ENCODE results near the gene TAAR1.

The TAAR1 gene

GRCh38 chr6:132666118-132666517 is 7.1 kb upstream of the TAAR1 start:
- Histone ChIP-seq H3K36me3 (ENCODE audit: control insufficient read depth, insufficient read depth, low read length) (no peaks in the 10 kb centered on the region), H2AFZ (no peak overlapping the region), H3K4me3 (ENCODE audit: low read depth, low read length) (no peak overlapping the region), H3K27ac (no peak overlapping the region), H3K4me2 (ENCODE audit: low read length) (no peak overlapping the region), H3K9me3 (ENCODE audit: control insufficient read depth, low read length) (no peaks in the 10 kb centered on the region), H3K9ac (no peak overlapping the region), H3K4me1 (no peaks in the 10 kb centered on the region), H3K79me2 (no peaks in the 10 kb centered on the region), H3K27me3 (ENCODE audit: control insufficient read depth, insufficient read depth, low read length) (no peaks in the 10 kb centered on the region)
- TF ChIP-seq CTCF (IDR thresholded peaks at IDR 0.05): no peak

GRCh38 chr6:132664309-132665034 is 5.5 kb upstream of the TAAR1 start:
- H3K9ac ChIP-seq: no peak overlapping the region
- no peaks in the 10 kb centered on the region for H3K79me2 ChIP-seq
- H3K9me3 ChIP-seq (ENCODE audit: control insufficient read depth, low read length): no peaks in the 10 kb centered on the region
- H3K4me2 ChIP-seq (ENCODE audit: low read length): no peak overlapping the region
- no peak overlapping the region for H3K27ac ChIP-seq
- no peak overlapping the region for H2AFZ ChIP-seq
- no peak for TF ChIP-seq CTCF (IDR thresholded peaks at IDR 0.05)
- no peaks in the 10 kb centered on the region for H3K36me3 ChIP-seq (ENCODE audit: control insufficient read depth, insufficient read depth, low read length)
- no peak overlapping the region for H3K4me3 ChIP-seq (ENCODE audit: low read depth, low read length)
- H3K4me1 ChIP-seq: no peaks in the 10 kb centered on the region
- H3K27me3 ChIP-seq (ENCODE audit: control insufficient read depth, insufficient read depth, low read length): no peaks in the 10 kb centered on the region

GRCh38 chr6:132663661-132664060 is 4.7 kb upstream of the TAAR1 start:
- H3K4me2 ChIP-seq (ENCODE audit: low read length): no peak overlapping the region
- no peak for TF ChIP-seq CTCF (IDR thresholded peaks at IDR 0.05)
- H3K27me3 ChIP-seq (ENCODE audit: control insufficient read depth, insufficient read depth, low read length): no peaks in the 10 kb centered on the region
- no peaks in the 10 kb centered on the region for H3K9me3 ChIP-seq (ENCODE audit: control insufficient read depth, low read length)
- no peak overlapping the region for H3K27ac ChIP-seq
- no peak overlapping the region for H2AFZ ChIP-seq
- no peak overlapping the region for H3K9ac ChIP-seq
- H3K79me2 ChIP-seq: no peaks in the 10 kb centered on the region
- H3K36me3 ChIP-seq (ENCODE audit: control insufficient read depth, insufficient read depth, low read length): no peaks in the 10 kb centered on the region
- H3K4me1 ChIP-seq: no peaks in the 10 kb centered on the region
- H3K4me3 ChIP-seq (ENCODE audit: low read depth, low read length): no peak overlapping the region

GRCh38 chr6:132661906-132662305 is 2.9 kb upstream of the TAAR1 start:
- no peak overlapping the region for H3K9ac ChIP-seq
- no peaks in the 10 kb centered on the region for H3K27me3 ChIP-seq (ENCODE audit: control insufficient read depth, insufficient read depth, low read length)
- TF ChIP-seq CTCF (IDR thresholded peaks at IDR 0.05): no peak

DNA sequence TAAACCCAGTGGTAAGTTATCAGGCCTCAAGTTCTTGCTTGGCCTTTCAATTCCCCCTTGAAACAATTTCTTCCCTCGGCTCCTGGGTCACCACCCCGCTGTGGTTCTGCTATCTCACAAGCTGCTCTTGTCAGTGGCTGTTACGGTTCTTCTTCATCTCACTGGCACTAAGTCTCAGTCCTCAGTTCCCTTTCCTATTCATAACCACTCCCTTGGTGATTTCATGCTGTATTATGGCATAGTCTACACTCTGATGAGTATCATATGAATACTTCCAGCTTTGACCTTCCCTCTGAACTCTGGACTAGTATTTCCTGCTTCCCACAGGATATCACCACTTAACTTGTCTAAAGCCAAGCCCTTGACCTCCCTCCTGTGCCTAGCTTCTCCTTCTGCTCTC is 7.9 kb downstream of the TAAR1 start:
- Histone ChIP-seq H3K79me2 (no peaks in the 10 kb centered on the region), H2AFZ (no peak overlapping the region), H3K4me1 (no peaks in the 10 kb centered on the region), H3K36me3 (ENCODE audit: control insufficient read depth, insufficient read depth, low read length) (no peaks in the 10 kb centered on the region), H3K9ac (no peak overlapping the region), H3K4me3 (ENCODE audit: low read depth, low read length) (no peak overlapping the region), H3K4me2 (ENCODE audit: low read length) (no peak overlapping the region), H3K27ac (no peak overlapping the region), H3K9me3 (ENCODE audit: control insufficient read depth, low read length) (no peaks in the 10 kb centered on the region), H3K27me3 (ENCODE audit: control insufficient read depth, insufficient read depth, low read length) (no peaks in the 10 kb centered on the region)
- no peak for TF ChIP-seq CTCF (IDR thresholded peaks at IDR 0.05)

More at GRCh38 chr6:132661906-132662305, 2.9 kb upstream of the TAAR1 start:
- Histone ChIP-seq H3K4me3 (ENCODE audit: low read depth, low read length) (no peak overlapping the region), H3K79me2 (no peaks in the 10 kb centered on the region), H3K4me2 (ENCODE audit: low read length) (no peak overlapping the region), H3K27ac (no peak overlapping the region), H2AFZ (no peak overlapping the region), H3K9me3 (ENCODE audit: control insufficient read depth, low read length) (no peaks in the 10 kb centered on the region), H3K36me3 (ENCODE audit: control insufficient read depth, insufficient read depth, low read length) (no peaks in the 10 kb centered on the region), H3K4me1 (no peaks in the 10 kb centered on the region)
